BJ (cell line): ENCODE measurements around the gene NQO2. TPM values are rescaled to one million over a fixed set of nuclear protein-coding genes. Genes with fewer than 3 reads are reported as not detected.
"Not testable (repeated sequence)": the region's sequence is repeated elsewhere in the genome, so short reads cannot be mapped to it uniquely, and the experiment has no call there.

Experiments used
- CTCF ChIA-PET: fragments of 350-600 bp; formaldehyde crosslinking; extraction: SDS; loops from one replicate; lab custom pipeline; 2021; ENCODE audit warnings: antibody characterized with exemption, inconsistent platforms; lab: Yijun Ruan, JAX
- POLR2A ChIA-PET: fragments of 300-600 bp; sonication (Branson Sonifier 250); formaldehyde crosslinking; extraction: SDS; loops from one replicate; lab custom pipeline; 2021; ENCODE audit warnings: antibody characterized with exemption; lab: Charles Lee
- DNase-seq: peaks from one replicate; pipeline ENCODE4 v3.0.0-alpha.2; 2011; ENCODE audit warnings: low read depth
- H3K27me3 ChIP-seq: 2 replicates; pipeline ENCODE4 v1.6.0; 2011; ENCODE audit warnings: low read length; ENCODE audit not compliant: control insufficient read depth, insufficient read depth
- H3K36me3 ChIP-seq: 2 replicates; pipeline ENCODE4 v1.5.1; 2011; ENCODE audit warnings: low read length; ENCODE audit not compliant: control insufficient read depth, insufficient read depth
- H3K4me3 ChIP-seq: 2 replicates; pipeline ENCODE4 v1.5.1; 2011; ENCODE audit warnings: low read depth, mild to moderate bottlenecking, control low read depth, low read length
- CTCF ChIP-seq: IDR thresholded peaks from 2 replicates; pipeline ENCODE4 v1.5.1; 2011; ENCODE audit warnings: low read depth, mild to moderate bottlenecking, control low read depth, inconsistent platforms, low read length, moderate library complexity; ENCODE audit not compliant: insufficient read depth
- polyA plus RNA-seq: library from polyadenylated mRNA; depleted of rRNA; stranded (reverse); fragments of >200 nt; gene quantifications from 2 replicates; pipeline ENCODE4 v1.2.3, GENCODE V29; 2011

NQO2 gene
- polyA plus RNA-seq, 1 experiment, result 56.2 TPM

GRCh38 chr6:3057063-3057770 lies 57.5 kb downstream of the NQO2 start:
- CTCF ChIA-PET, result interaction anchor here (0.7 to 2.6 kb wide), 5 partner anchors 55 to 105 kb away, joined by 3 to 14 read pairs (median 5); partner anchors contain the start of gene NQO2
- POLR2A ChIA-PET, result interaction anchor here (0.6 kb wide), 1 partner anchor 61 kb away, joined by 3 read pairs; no protein-coding TSS in a partner anchor
- TF ChIP-seq CTCF, result no peak
- no peak overlapping the region for H3K4me3 ChIP-seq
- H3K27me3 ChIP-seq, result no peaks in the 10 kb centered on the region
- H3K36me3 ChIP-seq, result no peaks in the 10 kb centered on the region
- no peak for DNase-seq

DNA sequence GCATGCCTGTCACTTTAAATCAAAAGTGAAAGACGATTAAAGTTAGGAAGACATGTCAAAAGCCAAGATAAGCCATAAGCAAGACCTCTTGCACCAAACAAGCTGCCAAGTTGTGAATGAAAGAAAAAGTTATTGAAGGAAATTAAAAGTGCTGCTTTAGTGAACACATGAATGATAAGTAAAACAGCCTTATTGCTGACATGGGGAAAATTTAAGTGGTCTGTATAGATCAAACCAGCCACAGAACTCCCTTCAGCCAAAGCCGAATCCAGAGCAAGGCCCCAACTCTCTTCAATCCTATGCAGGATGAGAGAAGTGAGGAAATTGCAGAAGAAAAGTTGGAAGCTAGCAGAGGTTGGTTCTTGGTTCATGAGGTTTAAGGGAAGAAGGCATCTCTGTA lies 59.3 kb downstream of the NQO2 start:
- Histone ChIP-seq H3K36me3 (no peaks in the 10 kb centered on the region), H3K27me3 (no peaks in the 10 kb centered on the region), H3K4me3 (no peak overlapping the region)
- TF ChIP-seq CTCF, result no peak
- ChIA-PET CTCF (interaction anchor here (0.8 to 2.8 kb wide), 3 partner anchors 59 to 106 kb away, joined by 3 to 11 read pairs (median 3); partner anchors contain the start of gene NQO2), POLR2A (no interaction called here)
- DNase-seq, result no peak

- H3K27me3 ChIP-seq, H3K4me3 ChIP-seq, DNase-seq, POLR2A ChIA-PET, H3K36me3 ChIP-seq: not testable (repeated sequence)
- CTCF ChIA-PET, result interaction anchor here (2.8 kb wide), 1 partner anchor 60 kb away, joined by 11 read pairs; the partner anchor contains the start of gene NQO2
Observed at GRCh38 chr6:3060092-3060491, 60.4 kb downstream of the NQO2 start.

GRCh38 chr6:3061501-3061941 lies 61.8 kb downstream of the NQO2 start:
- Histone ChIP-seq H3K4me3 (no peak overlapping the region), H3K36me3 (no peaks in the 10 kb centered on the region), H3K27me3 (no peaks in the 10 kb centered on the region)
- DNase-seq, result no peak
- CTCF ChIA-PET, result interaction anchor here (0.5 to 2.7 kb wide), 6 partner anchors 9 to 78 kb away, joined by 3 to 10 read pairs (median 4); no protein-coding TSS in a partner anchor
- POLR2A ChIA-PET, result no interaction called here
- TF ChIP-seq CTCF, result 0 out of 2 replicates have a peak, but pooled peaks have one; percentile 12

DNA sequence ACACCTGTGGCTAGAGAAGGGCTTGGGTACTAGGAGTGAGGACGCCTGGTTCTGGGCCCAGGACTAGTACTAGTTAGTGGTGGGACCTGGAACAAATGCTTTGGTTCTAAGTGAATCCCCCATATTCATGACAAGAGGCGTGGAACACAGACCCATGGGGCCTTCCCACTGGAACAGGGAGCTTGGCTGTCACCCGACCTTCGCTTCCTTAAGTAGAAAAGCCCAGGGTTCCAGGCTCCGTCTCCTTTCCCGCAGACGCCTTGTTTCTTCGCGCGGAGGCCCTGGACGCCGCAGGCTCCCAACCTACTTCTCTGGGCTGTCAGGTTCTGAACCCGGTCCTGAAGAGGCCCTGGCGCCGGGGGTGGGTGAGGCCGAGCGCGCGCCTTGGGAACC lies 63.6 kb downstream of the NQO2 start:
- not testable (repeated sequence) for DNase-seq, H3K27me3 ChIP-seq, H3K36me3 ChIP-seq
- peak overlapping the region; percentile 71 for H3K4me3 ChIP-seq
- ChIA-PET CTCF (interaction anchor here (2.7 kb wide), 1 partner anchor 61 kb away, joined by 10 read pairs; no protein-coding TSS in a partner anchor), POLR2A (interaction anchor here (0.5 to 1.3 kb wide), 4 partner anchors 64 to 349 kb away, joined by 3 to 4 read pairs (median 3); no protein-coding TSS in a partner anchor)
